ENCODE results near the gene TYK2.

DNA sequence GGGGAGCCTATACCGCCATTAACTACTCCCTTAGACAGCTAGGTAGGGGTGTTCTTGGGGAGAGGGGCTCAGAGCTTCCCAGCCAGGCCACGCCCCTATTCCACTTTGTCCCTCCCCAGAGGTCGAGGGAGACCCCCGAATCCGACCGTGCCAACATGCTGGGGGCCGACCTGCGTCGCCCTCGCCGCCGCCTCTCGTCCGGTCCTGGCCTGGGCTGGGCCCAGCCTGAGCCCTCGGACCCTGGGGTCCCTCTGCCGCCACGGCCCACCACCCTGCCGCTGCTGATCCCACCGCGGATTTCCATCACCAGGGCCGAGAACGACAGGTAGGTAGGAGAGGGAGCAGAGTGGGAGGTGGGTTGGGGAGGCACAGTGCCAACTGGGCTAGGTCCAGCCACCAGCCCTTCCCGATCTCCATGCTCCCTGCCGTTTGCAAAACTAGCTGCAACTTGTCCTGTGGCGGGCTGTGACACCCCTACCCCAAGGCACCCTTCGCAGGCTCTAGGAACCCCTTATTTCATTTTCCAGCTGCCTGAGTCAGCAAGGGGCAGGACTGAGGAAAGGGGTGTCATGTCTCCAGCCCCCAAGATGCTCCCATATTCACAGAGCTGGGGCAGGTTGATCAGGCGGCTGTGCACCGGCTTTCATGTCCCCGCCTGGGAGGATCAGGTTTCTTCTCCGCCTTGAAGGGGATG is 37.3 kb upstream of the TYK2 start:
- TF ChIP-seq, protein P1, sequence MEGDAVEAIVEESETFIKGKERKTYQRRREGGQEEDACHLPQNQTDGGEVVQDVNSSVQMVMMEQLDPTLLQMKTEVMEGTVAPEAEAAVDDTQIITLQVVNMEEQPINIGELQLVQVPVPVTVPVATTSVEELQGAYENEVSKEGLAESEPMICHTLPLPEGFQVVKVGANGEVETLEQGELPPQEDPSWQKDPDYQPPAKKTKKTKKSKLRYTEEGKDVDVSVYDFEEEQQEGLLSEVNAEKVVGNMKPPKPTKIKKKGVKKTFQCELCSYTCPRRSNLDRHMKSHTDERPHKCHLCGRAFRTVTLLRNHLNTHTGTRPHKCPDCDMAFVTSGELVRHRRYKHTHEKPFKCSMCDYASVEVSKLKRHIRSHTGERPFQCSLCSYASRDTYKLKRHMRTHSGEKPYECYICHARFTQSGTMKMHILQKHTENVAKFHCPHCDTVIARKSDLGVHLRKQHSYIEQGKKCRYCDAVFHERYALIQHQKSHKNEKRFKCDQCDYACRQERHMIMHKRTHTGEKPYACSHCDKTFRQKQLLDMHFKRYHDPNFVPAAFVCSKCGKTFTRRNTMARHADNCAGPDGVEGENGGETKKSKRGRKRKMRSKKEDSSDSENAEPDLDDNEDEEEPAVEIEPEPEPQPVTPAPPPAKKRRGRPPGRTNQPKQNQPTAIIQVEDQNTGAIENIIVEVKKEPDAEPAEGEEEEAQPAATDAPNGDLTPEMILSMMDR (conservative IDR thresholded peaks at IDR 0.05 in 1 of 2, IDR thresholded peaks at IDR 0.05 in 1 of 2; ENCODE audit: extremely low read depth in 1 of 2, insufficient read depth in 1 of 2, low read depth in 1 of 2, low read length in 2 of 2) = no peak
- no peak for TF ChIP-seq EZH2 (IDR thresholded peaks at IDR 0.05; ENCODE audit: borderline replicate concordance, low read length)
